Caco-2 (cell line): Measurements from ENCODE around the gene BEST4. TPM values are rescaled to one million over a fixed set of nuclear protein-coding genes. Genes with fewer than 3 reads are reported as not detected.
A peak's percentile ranks its signal among the peaks of the same experiment; 100 is the strongest.

Experiments used
- Bru-seq: library from RNA; stranded (reverse); fragments of 400-500 nt; gene quantifications from one replicate; lab custom pipeline; 2021; lab: Mats Ljungman, UMichigan
- BruChase-seq, 2 experiments: library from RNA; stranded (reverse); fragments of 400-500 nt; gene quantifications; one replicate each; lab custom pipeline; 2021; lab: Mats Ljungman, UMichigan
- BruUV-seq: library from RNA; stranded (reverse); fragments of 400-500 nt; replicated peaks from 2 replicates; lab custom pipeline; 2021; lab: Mats Ljungman, UMichigan
- CTCF ChIA-PET: fragments of 300-600 bp; sonication (Branson Sonifier 250); formaldehyde crosslinking; loops from one replicate; lab custom pipeline; 2022; ENCODE audit warnings: antibody characterized with exemption; lab: Charles Lee
- POLR2A ChIA-PET: fragments of 300-600 bp; sonication (Branson Sonifier 250); formaldehyde crosslinking; loops from one replicate; lab custom pipeline; 2022; ENCODE audit warnings: antibody characterized with exemption; lab: Charles Lee
- DNase-seq, 2 experiments: peaks; one replicate each; pipeline versions ENCODE4 v3.0.0 to v3.0.0-alpha.2; 2020 to 2022
- H3K27me3 ChIP-seq: replicated peaks from 2 replicates; pipeline ENCODE4 v1.6.0; 2011; ENCODE audit warnings: low read length; ENCODE audit not compliant: control insufficient read depth, insufficient read depth
- H3K36me3 ChIP-seq: 2 replicates; pipeline ENCODE4 v1.5.1; 2011; ENCODE audit warnings: low read length; ENCODE audit not compliant: control insufficient read depth, insufficient read depth
- H3K4me1 ChIP-seq: fragments of 250-450 bp; sonication (Bioruptor Pico); 2 replicates; pipeline ENCODE4 v1.5.1; 2020; ENCODE audit warnings: mild to moderate bottlenecking
- H3K4me3 ChIP-seq: 2 replicates; pipeline ENCODE4 v1.5.1; 2011; ENCODE audit warnings: low read depth, mild to moderate bottlenecking, control low read depth, low read length
- H3K9me3 ChIP-seq: fragments of 250-450 bp; sonication (Bioruptor Pico); 2 replicates; pipeline ENCODE4 v1.5.1; 2020; ENCODE audit warnings: mild to moderate bottlenecking, moderate library complexity
- H3K27ac Mint-ChIP-seq: one replicate; pipeline ENCODE4 v1.8.0; 2022; ENCODE audit warnings: mixed read lengths; ENCODE audit not compliant: unreplicated experiment
- H3K27me3 Mint-ChIP-seq: one replicate; pipeline ENCODE4 v1.8.0; 2022; ENCODE audit warnings: mixed read lengths; ENCODE audit not compliant: insufficient read depth, unreplicated experiment
- H3K36me3 Mint-ChIP-seq: one replicate; pipeline ENCODE4 v1.8.0; 2022; ENCODE audit warnings: mild to moderate bottlenecking, mixed read lengths; ENCODE audit not compliant: insufficient read depth, unreplicated experiment
- H3K4me1 Mint-ChIP-seq: one replicate; pipeline ENCODE4 v1.8.0; 2022; ENCODE audit warnings: low read depth, mixed read lengths; ENCODE audit not compliant: unreplicated experiment
- H3K4me3 Mint-ChIP-seq: one replicate; pipeline ENCODE4 v1.8.0; 2022; ENCODE audit warnings: mild to moderate bottlenecking, moderate library complexity, mixed read lengths; ENCODE audit not compliant: unreplicated experiment
- H3K9me3 Mint-ChIP-seq: one replicate; pipeline ENCODE4 v1.8.0; 2022; ENCODE audit warnings: mixed read lengths; ENCODE audit not compliant: unreplicated experiment
- intact Hi-C: fragments of 100-400 bp; cut with micrococcal nuclease; formaldehyde crosslinking; loops from one replicate; pipeline ENCODE4 v1.10.0; 2022; ENCODE audit not compliant: unreplicated experiment
- long read RNA-seq: library from polyadenylated mRNA; stranded (forward); transcript quantifications from one replicate; pipeline ENCODE4 v2.0.0, GENCODE V29; 2022
- total RNA-seq: library from RNA; stranded (reverse); gene quantifications from 2 replicates; pipeline ENCODE4 v1.2.3, GENCODE V29; 2022
- TF ChIP-seq, protein P1 (sequence below), 2 experiments: fragments of 200-600 bp in 1 of 2; IDR thresholded peaks; 1 replicate in 1 of 2; 2 replicates in 1 of 2; pipeline versions ENCODE4 v1.5.1 to v1.8.0; 2011 to 2022; ENCODE audit warnings: antibody characterized with exemption in 1 of 2, control low read depth in 1 of 2, inconsistent platforms in 1 of 2, low read depth in 1 of 2, low read length in 1 of 2, mild to moderate bottlenecking in 1 of 2, moderate library complexity in 1 of 2; ENCODE audit not compliant: insufficient read depth in 1 of 2, severe bottlenecking in 1 of 2, unreplicated experiment in 1 of 2

The BEST4 gene
- total RNA-seq, result not detected in 2 replicates
- Bru-seq, nascent RNA, result not detected
- not detected for BruChase-seq, experiment 1, labeled RNA remaining after a 2-hour chase
- BruChase-seq, experiment 2, labeled RNA remaining after a 6-hour chase, result not detected
- long read RNA-seq, result 0 reads

DNA sequence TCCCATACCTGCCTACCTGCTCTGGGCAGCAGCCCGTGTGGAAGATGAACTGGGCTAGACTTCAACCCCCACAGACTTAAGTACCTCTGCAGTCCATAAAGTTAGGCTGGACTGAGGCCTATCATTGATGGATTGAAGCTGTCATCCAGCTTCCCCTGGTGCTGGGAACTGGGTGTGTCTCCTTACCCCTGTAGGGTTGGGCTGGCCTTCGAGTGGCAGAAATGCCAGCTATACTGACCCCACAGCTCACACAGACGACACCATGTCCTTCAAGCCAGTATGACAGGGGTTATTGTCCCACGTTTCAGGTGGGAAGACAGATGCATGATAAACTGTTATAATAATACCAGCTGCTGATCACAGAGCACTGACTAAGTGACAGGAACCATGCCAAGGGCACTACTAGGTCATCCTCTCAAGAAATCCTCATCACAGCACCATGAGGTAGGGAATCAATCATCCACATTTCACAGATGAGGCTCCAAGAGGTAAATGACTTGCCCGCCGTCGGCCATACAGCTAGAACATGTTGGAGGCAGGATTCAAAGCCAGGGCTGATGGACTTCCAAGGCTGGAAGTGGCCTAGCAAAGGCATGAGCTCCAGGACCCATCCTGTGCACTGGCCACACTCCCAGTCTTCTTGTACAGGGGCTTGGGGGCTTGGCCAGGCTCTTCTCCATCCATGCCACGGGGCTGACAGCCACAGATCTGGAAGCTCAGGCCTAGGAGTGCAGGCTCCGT lies at the start of gene BEST4:
Gene BEST4, minus strand, starts transcription at position 51 of the 741 bp plus-strand sequence. CDS start 465 bp downstream, outside the sequence.
- H3K36me3 Mint-ChIP-seq, result no peaks in the 10 kb centered on the region
- BruUV-seq, result no TSS peak
- ChIA-PET CTCF (interaction anchor here (0.6 to 1.8 kb wide), 2 partner anchors 35 to 42 kb away, joined by 3 to 4 read pairs; no protein-coding TSS in a partner anchor), POLR2A (no interaction called here)
- H3K4me3 ChIP-seq, result no peak within 1 kb of the TSS
- H3K9me3 ChIP-seq, result no peaks in the 10 kb centered on the region
- no peaks in the 10 kb centered on the region for H3K27me3 Mint-ChIP-seq
- H3K27me3 ChIP-seq, result no peaks in the 10 kb centered on the region
- TF ChIP-seq, protein P1, sequence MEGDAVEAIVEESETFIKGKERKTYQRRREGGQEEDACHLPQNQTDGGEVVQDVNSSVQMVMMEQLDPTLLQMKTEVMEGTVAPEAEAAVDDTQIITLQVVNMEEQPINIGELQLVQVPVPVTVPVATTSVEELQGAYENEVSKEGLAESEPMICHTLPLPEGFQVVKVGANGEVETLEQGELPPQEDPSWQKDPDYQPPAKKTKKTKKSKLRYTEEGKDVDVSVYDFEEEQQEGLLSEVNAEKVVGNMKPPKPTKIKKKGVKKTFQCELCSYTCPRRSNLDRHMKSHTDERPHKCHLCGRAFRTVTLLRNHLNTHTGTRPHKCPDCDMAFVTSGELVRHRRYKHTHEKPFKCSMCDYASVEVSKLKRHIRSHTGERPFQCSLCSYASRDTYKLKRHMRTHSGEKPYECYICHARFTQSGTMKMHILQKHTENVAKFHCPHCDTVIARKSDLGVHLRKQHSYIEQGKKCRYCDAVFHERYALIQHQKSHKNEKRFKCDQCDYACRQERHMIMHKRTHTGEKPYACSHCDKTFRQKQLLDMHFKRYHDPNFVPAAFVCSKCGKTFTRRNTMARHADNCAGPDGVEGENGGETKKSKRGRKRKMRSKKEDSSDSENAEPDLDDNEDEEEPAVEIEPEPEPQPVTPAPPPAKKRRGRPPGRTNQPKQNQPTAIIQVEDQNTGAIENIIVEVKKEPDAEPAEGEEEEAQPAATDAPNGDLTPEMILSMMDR (IDR thresholded peaks at IDR 0.05; ENCODE audit: insufficient read depth in 1 of 2, low read depth in 1 of 2, low read length in 1 of 2, severe bottlenecking in 1 of 2, unreplicated experiment in 1 of 2), result no peak
- H3K4me1 Mint-ChIP-seq, result peaks cover 9% of the 10 kb centered on the region
- no peak within 1 kb of the TSS for H3K27ac Mint-ChIP-seq
- DNase-seq, result no peak
- 0 out of 2 replicates have a peak, but pooled peaks cover 1% of the 10 kb centered on the region for H3K4me1 ChIP-seq
- no peaks in the 10 kb centered on the region for H3K36me3 ChIP-seq
- no peaks in the 10 kb centered on the region for H3K9me3 Mint-ChIP-seq
- no peak within 1 kb of the TSS for H3K4me3 Mint-ChIP-seq
- intact Hi-C loops, result no loop called here

DNA sequence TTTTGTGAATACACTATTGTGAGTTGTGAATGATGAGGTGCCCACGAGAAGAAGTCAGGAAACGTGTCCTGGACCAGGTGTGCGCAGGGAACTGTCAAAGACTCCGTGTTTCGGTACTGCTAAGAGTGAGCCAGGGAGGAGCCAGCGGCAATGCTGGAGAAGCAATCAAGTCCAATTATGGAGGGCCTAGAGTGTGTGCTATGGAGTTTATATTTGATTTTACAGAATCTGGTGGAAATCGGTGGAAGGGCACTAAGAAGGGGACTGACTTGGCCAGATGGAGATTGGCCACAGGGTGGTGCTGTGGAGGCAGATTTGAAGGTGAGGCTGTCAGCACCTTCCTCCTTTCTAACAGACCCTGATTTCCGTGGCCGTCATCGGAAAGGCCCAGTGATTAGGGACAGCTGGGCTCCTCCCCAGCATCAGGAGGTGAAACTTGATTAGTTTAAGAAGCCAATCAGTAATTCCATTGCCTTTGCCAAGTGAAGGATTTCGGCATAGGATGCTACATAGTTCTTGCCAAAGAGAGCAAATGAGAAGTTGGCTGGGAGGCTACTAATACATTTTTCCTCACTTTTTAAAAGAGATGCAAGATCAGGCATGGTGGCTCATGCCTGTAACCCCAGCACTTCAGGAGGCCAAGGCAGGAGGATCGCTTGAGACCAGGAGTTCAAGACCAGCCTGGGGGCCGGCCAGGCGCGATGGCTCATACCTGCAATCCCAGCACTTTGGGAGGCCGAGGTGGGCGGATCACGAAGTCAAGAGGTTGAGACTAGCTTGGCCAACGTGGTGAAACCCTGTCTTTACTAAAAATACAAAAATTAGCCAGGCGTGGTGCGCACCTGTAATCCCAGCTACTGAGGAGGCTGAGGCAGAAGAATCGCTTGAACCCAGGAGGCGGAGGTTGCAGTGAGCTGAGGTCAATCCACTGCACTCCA lies 48.0 kb upstream of the BEST4 start:
- no peak overlapping the region for H3K27ac Mint-ChIP-seq
- no TSS peak for BruUV-seq
- intact Hi-C loops, result loop anchor here (2.0 to 10.0 kb wide), 3 partner anchors 151 to 469 kb away; partner anchors contain the start of genes EIF2B3 and HECTD3
- no peaks in the 10 kb centered on the region for H3K4me1 ChIP-seq
- ChIA-PET POLR2A (interaction anchor here (0.8 kb wide), 1 partner anchor 17 kb away, joined by 4 read pairs; no protein-coding TSS in a partner anchor), CTCF (interaction anchor here (0.9 to 1.0 kb wide), 2 partner anchors 17 to 36 kb away, joined by 3 to 4 read pairs; partner anchors contain the start of gene PLK3)
- H3K36me3 Mint-ChIP-seq, result peaks cover 5% of the 10 kb centered on the region
- no peaks in the 10 kb centered on the region for H3K9me3 Mint-ChIP-seq
- H3K9me3 ChIP-seq, result no peaks in the 10 kb centered on the region
- no peaks in the 10 kb centered on the region for H3K36me3 ChIP-seq
- no peaks in the 10 kb centered on the region for H3K27me3 Mint-ChIP-seq
- peak; percentile 79 to 83 for DNase-seq
- no peak overlapping the region for H3K4me3 Mint-ChIP-seq
- H3K4me3 ChIP-seq, result no peak overlapping the region
- no peaks in the 10 kb centered on the region for H3K27me3 ChIP-seq
- TF ChIP-seq, protein P1 (IDR thresholded peaks at IDR 0.05; ENCODE audit: insufficient read depth in 1 of 2, low read depth in 1 of 2, low read length in 1 of 2, severe bottlenecking in 1 of 2, unreplicated experiment in 1 of 2), result peak; percentile 70 to 82
- H3K4me1 Mint-ChIP-seq, result no peaks in the 10 kb centered on the region
